Lower leg skin (tissue), 4 donors: Measurements from ENCODE around the gene SFPQ. TPM values are rescaled to one million over a fixed set of nuclear protein-coding genes. Genes with fewer than 3 reads are reported as not detected.
"Not testable (repeated sequence)": the region's sequence is repeated elsewhere in the genome, so short reads cannot be mapped to it uniquely, and the experiment has no call there.

Experiments used
- DNase-seq, 2 donors: peaks; one replicate each; pipeline ENCODE4 v3.0.0-alpha.2; 2019; ENCODE audit warnings: low spot score in 2 of 2
- H3K4me3 ChIP-seq: fragments of 200-600 bp; sonication (generic); 2 replicates; pipeline ENCODE4 v1.5.1; 2017; ENCODE audit warnings: mild to moderate bottlenecking, low read depth; ENCODE audit not compliant: poor library complexity, severe bottlenecking
- CTCF ChIP-seq, 3 donors: fragments of 450-650 bp; IDR thresholded peaks; one replicate each; pipeline ENCODE4 v1.5.1; 2016; ENCODE audit warnings: antibody characterized with exemption in 3 of 3, mild to moderate bottlenecking in 3 of 3, moderate library complexity in 2 of 3
- POLR2A ChIP-seq, 2 donors: fragments of 450-650 bp; IDR thresholded peaks; one replicate each; pipeline ENCODE4 v1.6.1; 2016 to 2017; ENCODE audit warnings: antibody characterized with exemption in 2 of 2, mild to moderate bottlenecking in 1 of 2, moderate library complexity in 1 of 2
- WGBS, 2 donors: methylation state at CpG; one replicate each; pipeline ENCODE4 v1.1.5; 2018; 5-methylcytosine and 5-hydroxymethylcytosine counted together
- intact Hi-C: fragments of 100-400 bp; cut with DNase I; formaldehyde crosslinking; loops from one replicate; pipeline ENCODE4 v1.15.0; 2023; ENCODE audit warnings: low total_unique reads
- total RNA-seq, 4 donors: library from RNA; depleted of rRNA; stranded (reverse); fragments of >200 nt; gene quantifications; one replicate each; pipeline ENCODE4 v1.1.0, GENCODE V29; 2016

Gene SFPQ
- total RNA-seq = 100 to 1,000 TPM; 119 to 247 (median 174) TPM

DNA sequence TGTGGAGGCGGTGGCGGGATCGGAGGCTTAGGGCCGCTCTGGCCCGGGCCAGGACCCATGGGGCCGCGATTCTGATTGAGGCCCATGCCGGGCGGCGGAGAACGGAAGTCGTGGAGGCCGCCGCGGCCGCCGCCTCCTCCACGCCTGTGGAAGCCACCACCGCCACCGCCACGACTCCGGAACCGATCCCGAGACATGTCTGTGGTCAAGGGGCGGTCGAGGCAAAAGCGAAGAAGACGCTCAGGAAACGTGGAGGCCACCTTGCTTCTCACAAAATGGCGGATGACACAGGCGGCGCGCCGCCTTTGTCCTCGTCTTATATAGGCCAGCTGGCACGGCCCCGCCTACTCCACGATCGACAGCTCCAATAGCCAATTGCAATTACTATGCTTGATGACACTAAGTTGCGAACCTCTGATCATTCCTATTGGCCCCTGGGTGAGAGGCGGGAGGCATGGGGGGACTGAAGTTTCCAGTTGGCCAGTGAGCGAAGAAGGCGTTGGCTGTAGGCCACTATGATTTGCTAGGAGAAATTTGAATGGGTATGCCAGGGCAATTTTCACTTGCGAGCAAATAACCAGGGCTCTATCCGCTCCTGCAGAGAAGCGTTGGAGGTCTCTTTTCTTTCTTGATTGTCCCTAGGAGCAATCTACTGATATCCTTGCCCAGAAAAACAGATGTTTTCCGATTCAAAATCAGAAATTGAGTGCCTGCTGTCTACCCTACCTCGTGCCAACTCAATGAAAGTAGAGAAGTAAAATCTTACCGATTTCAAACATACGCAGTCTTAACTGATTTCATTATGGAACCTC, at the start of gene SFPQ:
Gene SFPQ, minus strand, starts transcription at position 293 of the 812 bp plus-strand sequence. Its CDS starts 96 bp downstream, at position 197.
- WGBS, 2 donors = 0 to 1% methylated on average over 13 to 45 of the region's 50 CpGs
- TF ChIP-seq CTCF (IDR thresholded peaks at IDR 0.05) (no peak), POLR2A (IDR thresholded peaks at IDR 0.05) (peak in 1 of 2 donors; percentile 90)
- H3K4me3 ChIP-seq = peak within 1 kb of the TSS; percentile 100
- intact Hi-C loops = no loop called here
- peak; percentile 99 for DNase-seq

DNA sequence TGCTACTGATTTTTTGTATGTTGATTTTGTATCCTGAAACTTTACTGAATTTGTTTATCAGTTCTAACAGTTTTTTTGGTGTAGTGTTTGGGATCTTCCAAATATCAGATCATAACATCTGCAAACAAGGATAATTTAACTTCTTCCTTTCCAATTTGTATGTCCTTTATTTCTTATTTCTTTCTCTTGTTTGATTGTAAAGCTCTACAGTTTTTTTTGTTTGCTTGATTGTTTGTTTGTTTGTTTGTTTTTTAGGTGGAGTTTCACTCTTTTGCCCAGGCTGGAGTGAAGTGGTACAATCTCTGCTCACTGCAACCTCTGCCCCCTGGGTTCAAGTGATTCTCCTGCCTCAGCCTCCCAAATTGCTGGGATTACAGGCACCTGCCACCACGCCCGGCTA, 43.8 kb upstream of the SFPQ start:
- DNase-seq, intact Hi-C loops, H3K4me3 ChIP-seq: not testable (repeated sequence)
- 87 to 95% methylated on average over 2 of the region's 2 CpGs for WGBS, 2 donors

GRCh38 chr1:35231287-35231686, 38.3 kb upstream of the SFPQ start:
- TF ChIP-seq POLR2A (IDR thresholded peaks at IDR 0.05) = no peak
- TF ChIP-seq CTCF (IDR thresholded peaks at IDR 0.05) = no peak
- WGBS, 2 donors = 57 to 66% methylated on average over 1 of the region's 1 CpG

DNA sequence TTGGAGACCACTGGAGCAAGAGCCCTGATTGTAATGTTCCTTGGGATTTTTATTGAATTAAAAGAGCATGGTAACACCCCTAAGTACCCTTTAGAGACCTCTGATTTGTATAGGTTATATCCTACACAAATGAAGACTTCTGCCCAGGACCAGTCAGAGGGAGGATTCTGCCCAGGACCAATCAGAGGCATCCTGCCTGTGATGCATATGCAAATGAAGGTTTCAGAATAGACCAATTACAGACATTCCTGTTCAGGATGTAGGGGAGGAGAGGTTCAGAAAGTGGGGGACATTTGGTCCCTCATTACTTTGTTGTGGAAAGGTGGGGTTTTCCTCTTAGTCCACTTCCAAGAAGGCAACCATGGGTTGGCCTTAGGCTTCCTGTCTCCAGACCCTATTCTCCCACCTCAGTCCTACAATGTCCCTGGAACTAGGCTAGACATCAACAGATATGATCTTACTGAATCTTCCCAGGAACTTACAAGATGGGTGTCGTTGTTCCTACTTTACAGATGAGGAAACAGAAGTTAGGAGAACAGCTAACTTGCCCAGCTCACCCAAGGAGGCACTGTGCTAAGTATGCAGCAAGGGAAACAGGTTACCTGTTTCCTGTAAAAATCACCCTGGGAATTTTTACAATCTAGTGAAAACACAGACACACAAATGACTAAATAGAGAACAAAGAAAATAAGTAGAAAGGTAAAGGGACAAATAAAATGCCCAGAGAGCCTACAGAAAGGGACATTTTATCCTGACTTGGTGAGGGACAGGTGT, 36.8 kb upstream of the SFPQ start:
- DNase-seq = no peak
- no peak overlapping the region for H3K4me3 ChIP-seq
- intact Hi-C loops = no loop called here
- 70 to 81% methylated on average over 1 of the region's 1 CpG for WGBS, 2 donors
- TF ChIP-seq CTCF (IDR thresholded peaks at IDR 0.05) (no peak), POLR2A (IDR thresholded peaks at IDR 0.05) (no peak)

More at GRCh38 chr1:35231287-35231686, 38.3 kb upstream of the SFPQ start:
- intact Hi-C loops = no loop called here
- no peak overlapping the region for H3K4me3 ChIP-seq
- no peak for DNase-seq

- 97% methylated on average over 2 of the region's 2 CpGs for WGBS, 2 donors
- TF ChIP-seq CTCF (IDR thresholded peaks at IDR 0.05) (no peak), POLR2A (IDR thresholded peaks at IDR 0.05) (no peak)
- intact Hi-C loops = no loop called here
- DNase-seq = no peak
- no peak overlapping the region for H3K4me3 ChIP-seq
Measured at GRCh38 chr1:35226546-35226945, 33.6 kb upstream of the SFPQ start.

DNA sequence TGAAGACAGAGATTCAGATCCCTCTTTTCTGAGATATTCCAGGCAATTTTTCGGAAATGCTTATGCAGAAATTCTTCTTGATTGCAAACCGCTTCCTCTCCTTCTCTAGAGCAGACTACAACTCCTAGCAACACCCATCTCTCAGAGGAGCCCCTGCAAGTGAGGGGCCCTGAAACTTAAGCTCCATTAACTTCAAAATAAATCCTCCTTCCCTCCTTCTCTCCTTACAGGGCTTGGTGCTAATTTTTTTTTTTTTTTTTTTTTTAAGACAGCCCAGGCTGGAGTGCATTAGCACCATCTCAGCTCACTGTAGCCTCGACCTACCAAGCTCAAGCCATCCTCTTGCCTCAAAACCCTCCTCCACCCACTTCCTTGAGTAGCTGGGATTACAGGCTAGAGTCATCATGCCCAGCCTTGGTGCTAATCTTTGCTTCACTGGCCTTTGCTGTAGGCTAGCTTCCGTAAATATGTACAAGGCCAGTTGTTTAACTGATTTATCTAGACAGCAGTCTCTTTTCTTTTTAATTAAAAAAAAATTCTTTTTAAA, 30.2 kb upstream of the SFPQ start:
- H3K4me3 ChIP-seq = no peak overlapping the region
- intact Hi-C loops = no loop called here
- TF ChIP-seq POLR2A (IDR thresholded peaks at IDR 0.05) = no peak
- no peak for TF ChIP-seq CTCF (IDR thresholded peaks at IDR 0.05)
- 73 to 77% methylated on average over 4 of the region's 4 CpGs for WGBS, 2 donors
- no peak for DNase-seq
